ENCODE data around the gene STAT5B. TPM values are rescaled to one million over a fixed set of nuclear protein-coding genes. Genes with fewer than 3 reads are reported as not detected.

The STAT5B gene
- total and polyA plus RNA-seq, 2 of the 13 experiments (the other 11 are each of a cell fraction or from before 2014, with no cell fraction given), result 21.0 to 42.8 TPM

- TF ChIP-seq USF2 (IDR thresholded peaks at IDR 0.05; ENCODE audit: low read depth, low read length) (peak; percentile 84), USF2 (CRISPR knock-in tag; IDR thresholded peaks at IDR 0.05; ENCODE audit: borderline replicate concordance) (peak; percentile 79; the same call in 1 of the 2 replicates), PRPF4 (IDR thresholded peaks at IDR 0.05; ENCODE audit: low read depth, low read length, poor library complexity, severe bottlenecking) (no peak), SMAD9 (CRISPR knock-in tag; IDR thresholded peaks at IDR 0.05) (no peak), ZNF468 (CRISPR knock-in tag; IDR thresholded peaks at IDR 0.05) (no peak), ETS1 (CRISPR knock-in tag; IDR thresholded peaks at IDR 0.05) (no peak), ZNF510 (CRISPR knock-in tag; IDR thresholded peaks at IDR 0.05; ENCODE audit: low read depth) (no peak), ZNF678 (CRISPR knock-in tag; IDR thresholded peaks at IDR 0.05) (no peak), NFIC (IDR thresholded peaks at IDR 0.05; ENCODE audit: low read length) (no peak), MAFF (IDR thresholded peaks at IDR 0.05; ENCODE audit: low read depth, low read length) (0 out of 2 replicates have a peak, but pooled peaks have one; percentile 5), ZNF891 (CRISPR knock-in tag; IDR thresholded peaks at IDR 0.05) (no peak), HOMEZ (CRISPR knock-in tag; IDR thresholded peaks at IDR 0.05; ENCODE audit: low read depth) (peak; percentile 96), ZNF552 (CRISPR knock-in tag; IDR thresholded peaks at IDR 0.05; ENCODE audit: borderline replicate concordance) (no peak), KLF9 (CRISPR knock-in tag; IDR thresholded peaks at IDR 0.05; ENCODE audit: low read depth) (0 out of 2 replicates have a peak, but pooled peaks have one; percentile 28), ZBTB1 (CRISPR knock-in tag; IDR thresholded peaks at IDR 0.05; ENCODE audit: borderline replicate concordance) (no peak), FOSL2 (CRISPR knock-in tag; IDR thresholded peaks at IDR 0.05) (peak; percentile 64), RBM39 (IDR thresholded peaks at IDR 0.05; ENCODE audit: low read depth, low read length, poor library complexity, severe bottlenecking) (no peak), DPF2 (CRISPR knock-in tag; IDR thresholded peaks at IDR 0.05; ENCODE audit: borderline replicate concordance, low read depth) (0 out of 2 replicates have a peak, but pooled peaks have one; percentile 28), NFE2L1 (CRISPR knock-in tag; IDR thresholded peaks at IDR 0.05; ENCODE audit: borderline replicate concordance) (no peak), KLF6 (CRISPR knock-in tag; IDR thresholded peaks at IDR 0.05) (peak; percentile 58; the same call in 1 of the 2 replicates), HOXA3 (CRISPR knock-in tag; IDR thresholded peaks at IDR 0.05) (peak; percentile 78), RAD51 (IDR thresholded peaks at IDR 0.05; ENCODE audit: borderline replicate concordance) (no peak), MED13 (CRISPR knock-in tag; IDR thresholded peaks at IDR 0.05) (no peak), ZNF710 (CRISPR knock-in tag; IDR thresholded peaks at IDR 0.05; ENCODE audit: borderline replicate concordance) (no peak; the same call in 1 of the 2 replicates)
Observed at GRCh38 chr17:42248351-42249179, 27.6 kb downstream of the STAT5B start (continued).
